Breast epithelium (tissue), 4 donors: ENCODE data around the gene GEMIN4. TPM values are rescaled to one million over a fixed set of nuclear protein-coding genes. Genes with fewer than 3 reads are reported as not detected.

Source experiments
- DNase-seq, 2 donors: peaks; one replicate each; pipeline ENCODE4 v3.0.0-alpha.2; 2019; ENCODE audit warnings: low spot score in 2 of 2
- H3K27ac ChIP-seq, 2 donors: fragments of 200-600 bp; sonication (generic) in 1 of 2; one replicate each; pipeline ENCODE4 v1.5.1; 2016 to 2019; ENCODE audit warnings: mild to moderate bottlenecking in 1 of 2
- H3K27me3 ChIP-seq, 2 donors: fragments of 200-600 bp; sonication (generic) in 1 of 2; one replicate each; pipeline versions ENCODE4 v1.5.1 to v1.6.0; 2017 to 2019; ENCODE audit warnings: control low read depth in 1 of 2, mild to moderate bottlenecking in 1 of 2
- H3K36me3 ChIP-seq: fragments of 200-600 bp; one replicate; pipeline ENCODE4 v1.5.1; 2019
- H3K4me1 ChIP-seq, 2 donors: fragments of 200-600 bp; sonication (generic); one replicate each; pipeline ENCODE4 v1.5.1; 2016 to 2019; ENCODE audit warnings: control low read depth in 1 of 2
- H3K4me3 ChIP-seq, 3 donors: fragments of 200-600 bp; sonication (generic); 1 replicate in 2 of 3; 2 replicates in 1 of 3; pipeline ENCODE4 v1.5.1; 2016 to 2019; ENCODE audit warnings: mild to moderate bottlenecking in 3 of 3, moderate library complexity in 2 of 3
- H3K9me3 ChIP-seq, 2 donors: fragments of 200-600 bp; sonication (generic) in 1 of 2; one replicate each; pipeline ENCODE4 v1.5.1; 2016 to 2019; ENCODE audit warnings: control low read depth in 1 of 2
- POLR2A ChIP-seq: fragments of 450-650 bp; IDR thresholded peaks from one replicate; pipeline ENCODE4 v1.6.1; 2016; ENCODE audit warnings: antibody characterized with exemption, mild to moderate bottlenecking, moderate library complexity
- POLR2AphosphoS5 ChIP-seq, 3 donors: sonication (generic); formaldehyde crosslinking; IDR thresholded peaks; one replicate each; pipeline ENCODE4 v1.6.1; 2017; ENCODE audit warnings: antibody characterized with exemption in 3 of 3
- intact Hi-C: fragments of 100-400 bp; cut with DNase I; formaldehyde crosslinking; loops from one replicate; pipeline ENCODE4 v1.15.1; 2023; ENCODE audit warnings: low total_unique reads
- total RNA-seq, 3 donors: library from RNA; depleted of rRNA; stranded (reverse); fragments of >200 nt; gene quantifications; one replicate each; pipeline ENCODE4 v1.1.0, GENCODE V29; 2016
- TF ChIP-seq, protein P1 (sequence below), 3 donors: fragments of 450-650 bp; IDR thresholded peaks; one replicate each; pipeline ENCODE4 v1.5.1; 2016 to 2017; ENCODE audit warnings: antibody characterized with exemption in 3 of 3, mild to moderate bottlenecking in 3 of 3, moderate library complexity in 3 of 3

Gene GEMIN4
- total RNA-seq, 3 donors from 2014 or later, result 21.0 to 25.1 (median 22.1) TPM

DNA sequence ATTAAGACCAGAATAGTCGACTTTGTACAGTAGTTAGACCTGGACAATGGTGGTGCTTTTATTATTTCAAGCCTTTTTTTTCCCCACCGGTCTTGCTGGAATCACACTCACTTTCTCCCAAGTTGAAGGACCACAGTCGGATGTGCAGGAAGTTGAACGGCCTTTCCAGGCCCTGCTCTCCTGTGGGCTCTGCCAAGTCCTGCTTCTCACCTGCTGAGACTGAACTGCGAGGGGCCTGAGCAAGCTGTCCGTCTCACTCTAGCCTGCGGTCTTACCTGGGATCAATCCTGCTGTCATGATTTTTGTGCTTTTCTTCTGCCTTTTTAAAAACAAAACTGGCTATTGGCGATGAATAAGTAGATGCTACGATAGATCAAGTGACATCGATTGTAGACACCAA lies 18.3 kb downstream of the GEMIN4 start:
- H3K27ac ChIP-seq, result no peak overlapping the region

DNA sequence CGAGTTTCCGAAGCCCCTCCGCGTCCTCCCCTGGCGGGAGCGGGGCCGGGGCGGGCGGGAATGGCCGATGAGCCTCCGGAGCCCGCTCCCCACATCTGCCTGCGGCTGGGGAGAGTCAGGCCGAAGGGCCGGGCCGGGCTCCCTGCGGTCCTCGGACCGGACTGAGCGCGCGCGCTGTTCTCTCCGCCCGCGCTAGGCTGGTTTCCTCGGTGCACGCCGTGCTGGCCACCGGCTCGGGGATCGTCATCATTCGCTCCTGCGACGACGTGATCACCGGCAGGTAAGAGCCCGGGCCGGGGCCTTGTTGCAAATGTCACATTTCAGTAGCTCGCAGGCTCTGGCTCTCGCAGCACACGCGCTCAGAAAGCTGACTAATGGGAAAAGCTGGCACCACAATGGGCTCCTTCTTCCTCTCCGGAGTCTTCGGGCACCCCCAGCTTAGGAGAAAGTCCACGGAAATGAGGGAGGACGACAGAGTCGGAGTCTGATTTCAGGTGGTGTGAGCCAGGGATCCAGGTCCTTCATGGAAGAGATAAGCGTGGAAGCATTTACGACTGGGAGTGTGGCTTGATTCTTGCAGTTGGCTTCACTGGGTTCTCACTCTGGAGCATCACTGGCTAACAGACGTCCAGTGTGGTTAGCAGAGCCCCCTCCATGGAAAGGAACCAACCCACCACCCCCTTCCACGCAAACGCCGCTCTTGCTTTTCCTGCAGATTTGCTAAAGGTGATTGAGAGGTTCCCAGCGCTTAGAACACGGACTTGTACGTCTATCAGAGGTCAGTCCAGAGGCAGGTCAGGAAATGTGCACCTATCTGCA lies 19.0 kb downstream of the GEMIN4 start:
- H3K4me3 ChIP-seq, result peak overlapping the region; percentile 74 to 86 (median 75)
- H3K27me3 ChIP-seq, result no peaks in the 10 kb centered on the region
- no peak for DNase-seq
- peaks cover 0 to 10% of the 10 kb centered on the region in 2 donors for H3K4me1 ChIP-seq
- no peaks in the 10 kb centered on the region for H3K36me3 ChIP-seq
- peak overlapping the region; percentile 48 to 85 for H3K27ac ChIP-seq
- intact Hi-C loops, result no loop called here
- no peaks in the 10 kb centered on the region for H3K9me3 ChIP-seq
- TF ChIP-seq, protein P1, sequence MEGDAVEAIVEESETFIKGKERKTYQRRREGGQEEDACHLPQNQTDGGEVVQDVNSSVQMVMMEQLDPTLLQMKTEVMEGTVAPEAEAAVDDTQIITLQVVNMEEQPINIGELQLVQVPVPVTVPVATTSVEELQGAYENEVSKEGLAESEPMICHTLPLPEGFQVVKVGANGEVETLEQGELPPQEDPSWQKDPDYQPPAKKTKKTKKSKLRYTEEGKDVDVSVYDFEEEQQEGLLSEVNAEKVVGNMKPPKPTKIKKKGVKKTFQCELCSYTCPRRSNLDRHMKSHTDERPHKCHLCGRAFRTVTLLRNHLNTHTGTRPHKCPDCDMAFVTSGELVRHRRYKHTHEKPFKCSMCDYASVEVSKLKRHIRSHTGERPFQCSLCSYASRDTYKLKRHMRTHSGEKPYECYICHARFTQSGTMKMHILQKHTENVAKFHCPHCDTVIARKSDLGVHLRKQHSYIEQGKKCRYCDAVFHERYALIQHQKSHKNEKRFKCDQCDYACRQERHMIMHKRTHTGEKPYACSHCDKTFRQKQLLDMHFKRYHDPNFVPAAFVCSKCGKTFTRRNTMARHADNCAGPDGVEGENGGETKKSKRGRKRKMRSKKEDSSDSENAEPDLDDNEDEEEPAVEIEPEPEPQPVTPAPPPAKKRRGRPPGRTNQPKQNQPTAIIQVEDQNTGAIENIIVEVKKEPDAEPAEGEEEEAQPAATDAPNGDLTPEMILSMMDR (IDR thresholded peaks at IDR 0.05), result no peak
- TF ChIP-seq POLR2A (no peak), POLR2AphosphoS5 (IDR thresholded peaks at IDR 0.05) (no peak)

More for the DNA sequence above, 18.3 kb downstream of the GEMIN4 start:
- peak overlapping the region in 1 of 3 donors; percentile 86 for H3K4me3 ChIP-seq
- H3K27me3 ChIP-seq, result no peaks in the 10 kb centered on the region
- H3K4me1 ChIP-seq, result peaks cover 0 to 10% of the 10 kb centered on the region in 2 donors
- DNase-seq, result no peak
- intact Hi-C loops, result no loop called here
- no peaks in the 10 kb centered on the region for H3K9me3 ChIP-seq
- H3K36me3 ChIP-seq, result no peaks in the 10 kb centered on the region
- no peak for TF ChIP-seq POLR2AphosphoS5 (IDR thresholded peaks at IDR 0.05)
- TF ChIP-seq POLR2A, result no peak
- TF ChIP-seq, protein P1 (IDR thresholded peaks at IDR 0.05), result no peak

DNA sequence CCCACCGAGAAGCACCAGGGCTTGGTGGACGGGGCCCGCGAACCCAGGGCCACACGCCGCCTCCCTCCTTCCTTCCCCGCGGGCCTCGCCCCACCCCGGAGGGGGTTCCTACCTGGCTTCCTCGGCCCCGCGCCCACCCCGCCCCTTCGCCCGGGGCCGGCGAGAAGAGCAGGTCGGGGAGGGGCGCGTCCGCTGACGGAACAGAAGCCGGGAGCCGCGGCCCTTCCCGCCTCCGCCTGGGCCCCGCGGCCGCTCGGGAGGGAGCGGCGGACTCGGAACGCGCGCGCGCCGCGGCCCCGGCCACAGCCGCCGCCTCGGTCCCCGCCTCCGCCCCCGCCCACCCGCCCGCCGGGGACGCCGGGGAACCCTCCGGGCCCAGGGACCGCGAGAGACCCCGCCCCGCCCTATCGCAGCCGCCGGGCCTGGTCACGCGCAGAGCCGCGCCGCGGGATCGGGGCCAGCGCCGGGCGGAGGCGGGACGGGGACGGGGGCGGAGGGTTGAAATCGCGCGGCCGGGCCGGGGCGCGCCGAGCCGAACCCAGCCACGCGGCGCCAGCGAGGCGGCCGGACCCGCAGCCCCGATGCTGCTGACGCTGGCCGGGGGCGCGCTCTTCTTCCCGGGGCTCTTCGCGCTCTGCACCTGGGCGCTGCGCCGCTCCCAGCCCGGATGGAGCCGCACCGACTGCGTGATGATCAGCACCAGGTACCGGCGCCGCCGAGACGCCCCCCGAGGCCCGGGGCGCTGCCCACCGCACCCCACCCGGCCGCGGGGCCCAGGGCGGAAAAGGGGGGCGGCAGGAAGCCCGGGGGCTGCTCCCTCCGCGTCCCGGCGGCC lies 19.8 kb downstream of the GEMIN4 start, which contains the start of gene TLCD3A:
TSS of gene TLCD3A (plus strand) at position 530 of the 835 bp plus-strand sequence. CDS start at position 582, 52 bp downstream.
- H3K36me3 ChIP-seq, result no peaks in the 10 kb centered on the region
- no peak for DNase-seq
- intact Hi-C loops, result no loop called here
- no peaks in the 10 kb centered on the region for H3K9me3 ChIP-seq
- peak within 1 kb of the TSS; percentile 67 to 85 for H3K27ac ChIP-seq
- H3K4me3 ChIP-seq, result peak within 1 kb of the TSS; percentile 74 to 86 (median 75)
- H3K4me1 ChIP-seq, result peaks cover 0 to 10% of the 10 kb centered on the region in 2 donors
- H3K27me3 ChIP-seq, result no peaks in the 10 kb centered on the region
- TF ChIP-seq POLR2AphosphoS5 (IDR thresholded peaks at IDR 0.05) (no peak), POLR2A (no peak)
- TF ChIP-seq, protein P1 (IDR thresholded peaks at IDR 0.05), result no peak

DNA sequence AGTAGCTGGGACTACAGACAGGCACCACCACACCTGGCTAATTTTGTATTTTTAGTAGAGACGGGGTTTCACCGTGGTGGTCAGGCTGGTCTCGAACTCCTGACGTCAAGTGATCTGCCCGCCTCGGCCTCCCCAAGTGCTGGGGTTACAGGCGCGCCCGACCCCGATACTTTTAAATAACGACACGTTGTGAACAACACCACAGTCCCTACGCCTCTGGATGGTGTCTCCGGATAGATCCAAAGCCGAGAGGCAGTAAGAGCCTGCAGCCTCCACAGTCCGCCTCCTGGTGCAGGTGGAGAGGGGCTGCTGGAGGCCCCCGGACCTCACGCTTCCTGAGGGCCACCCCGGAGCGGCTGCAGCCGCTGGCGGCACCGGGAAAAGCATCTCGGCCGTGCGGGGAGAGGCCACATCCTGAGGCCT lies 20.4 kb downstream of the GEMIN4 start:
- no peaks in the 10 kb centered on the region for H3K9me3 ChIP-seq
- intact Hi-C loops, result no loop called here
- H3K27ac ChIP-seq, result peak overlapping the region; percentile 67 to 85
- H3K4me1 ChIP-seq, result peaks cover 0 to 10% of the 10 kb centered on the region in 2 donors
- H3K27me3 ChIP-seq, result no peaks in the 10 kb centered on the region
- DNase-seq, result no peak
- no peaks in the 10 kb centered on the region for H3K36me3 ChIP-seq
- peak overlapping the region; percentile 74 to 86 (median 75) for H3K4me3 ChIP-seq
- no peak for TF ChIP-seq POLR2A
- no peak for TF ChIP-seq POLR2AphosphoS5 (IDR thresholded peaks at IDR 0.05)
- TF ChIP-seq, protein P1 (IDR thresholded peaks at IDR 0.05), result no peak
